Globus pallidus (tissue), 1 donor: ENCODE data around the gene AIP.
"Not testable (repeated sequence)": the region's sequence is repeated elsewhere in the genome, so short reads cannot be mapped to it uniquely, and the experiment has no call there.

Source experiments
- DNase-seq: peaks from one replicate; pipeline ENCODE4 v3.0.0-alpha.2; 2015; ENCODE audit warnings: low spot score

Gene AIP

GRCh38 chr11:67468759-67469507 is 13.9 kb upstream of the AIP start, which contains the start of gene TMEM134:
Gene TMEM134, minus strand, starts transcription at chr11:67469251. Its CDS starts 59 bp downstream, at chr11:67469192.
- DNase-seq, result peak; percentile 93

GRCh38 chr11:67469508-67469811 is 13.4 kb upstream of the AIP start:
- no peak for DNase-seq

GRCh38 chr11:67470337-67471002 is 12.4 kb upstream of the AIP start:
- DNase-seq, result no peak

- DNase-seq, result no peak
These were observed 9.9 kb upstream of the AIP start for GRCh38 chr11:67472882-67473281.

GRCh38 chr11:67476692-67477091 is 6.1 kb upstream of the AIP start:
- DNase-seq, result not testable (repeated sequence)

- DNase-seq, result not testable (repeated sequence)
These were observed 5.3 kb upstream of the AIP start for GRCh38 chr11:67477344-67478050.

- no peak for DNase-seq
These were observed 475 bp upstream of the AIP start for GRCh38 chr11:67482275-67482826.

GRCh38 chr11:67483831-67484665 is 1.2 kb downstream of the AIP start:
- DNase-seq, result no peak

- DNase-seq, result no peak
These were observed 2.1 kb downstream of the AIP start for GRCh38 chr11:67484847-67485311.

- DNase-seq, result not testable (repeated sequence)
These were observed 3.1 kb downstream of the AIP start for GRCh38 chr11:67485873-67486361.

GRCh38 chr11:67486481-67487195 is 3.8 kb downstream of the AIP start:
- DNase-seq, result no peak

GRCh38 chr11:67489203-67489884 is 6.5 kb downstream of the AIP start:
- no peak for DNase-seq

- DNase-seq, result no peak
These were observed 7.3 kb downstream of the AIP start for GRCh38 chr11:67489885-67490726.

- no peak for DNase-seq
These were observed 7.9 kb downstream of the AIP start for GRCh38 chr11:67490727-67491065.

GRCh38 chr11:67491276-67492068 is 8.6 kb downstream of the AIP start:
- no peak for DNase-seq

- no peak for DNase-seq
These were observed 9.4 kb downstream of the AIP start for GRCh38 chr11:67492069-67492727.

- no peak for DNase-seq
These were observed 10.1 kb downstream of the AIP start for GRCh38 chr11:67492801-67493547.
